GM21576 (cell line): ENCODE measurements around the gene RASL11B.
"Not testable (repeated sequence)": the region's sequence is repeated elsewhere in the genome, so short reads cannot be mapped to it uniquely, and the experiment has no call there.

ENCODE experiments used
- ATAC-seq: cut with Tn5 transposase; IDR thresholded peaks from one replicate; pipeline ENCODE4 v1.9.1; 2021; ENCODE audit warnings: mild to moderate bottlenecking, moderate library complexity; ENCODE audit not compliant: unreplicated experiment

The RASL11B gene, protein sequence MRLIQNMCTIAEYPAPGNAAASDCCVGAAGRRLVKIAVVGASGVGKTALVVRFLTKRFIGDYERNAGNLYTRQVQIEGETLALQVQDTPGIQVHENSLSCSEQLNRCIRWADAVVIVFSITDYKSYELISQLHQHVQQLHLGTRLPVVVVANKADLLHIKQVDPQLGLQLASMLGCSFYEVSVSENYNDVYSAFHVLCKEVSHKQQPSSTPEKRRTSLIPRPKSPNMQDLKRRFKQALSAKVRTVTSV

GRCh38 chr4:52861879-52862616, at the start of gene RASL11B:
Gene RASL11B, plus strand, starts transcription at chr4:52862317. Its CDS starts 191 bp downstream, at chr4:52862508.
- peak; percentile 99 for ATAC-seq

DNA sequence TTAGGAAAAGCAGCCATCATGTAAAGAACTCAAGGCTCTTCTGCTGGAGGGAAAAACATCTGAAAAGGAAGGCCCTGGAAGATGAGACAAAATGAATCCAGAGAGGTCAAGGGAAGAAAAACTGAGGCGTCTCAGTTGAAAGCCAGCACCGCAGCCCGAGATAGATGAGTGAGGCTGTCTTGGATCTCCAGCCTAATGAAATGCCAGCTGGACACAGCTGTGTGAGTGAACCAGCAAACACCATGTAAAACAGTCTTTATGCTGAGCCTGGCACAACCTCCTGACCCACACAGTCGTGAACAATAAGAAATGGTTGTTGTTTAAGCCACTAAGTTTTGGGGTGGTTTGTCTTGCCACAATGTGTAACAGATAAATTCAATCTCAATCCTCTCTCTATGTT, 48.6 kb upstream of the RASL11B start:
- no peak for ATAC-seq

DNA sequence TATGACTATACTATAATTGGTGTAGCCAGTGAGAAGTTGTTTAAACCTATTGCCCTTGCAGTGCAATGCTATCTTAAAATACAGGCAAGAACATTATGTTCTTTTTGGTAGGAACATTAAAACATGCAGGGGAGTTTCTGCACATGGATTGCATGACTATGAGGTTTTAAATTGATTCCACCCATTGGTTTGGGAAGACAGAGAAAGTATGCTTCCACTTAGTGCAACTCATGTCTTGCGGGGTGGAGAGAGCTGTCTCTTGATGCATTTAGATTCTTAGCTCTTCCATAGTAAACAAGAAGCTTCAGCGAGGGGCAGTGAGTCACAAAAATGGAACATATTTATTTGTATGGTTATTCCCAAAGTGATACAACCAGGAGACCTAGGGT, 39.5 kb upstream of the RASL11B start:
- ATAC-seq = no peak

DNA sequence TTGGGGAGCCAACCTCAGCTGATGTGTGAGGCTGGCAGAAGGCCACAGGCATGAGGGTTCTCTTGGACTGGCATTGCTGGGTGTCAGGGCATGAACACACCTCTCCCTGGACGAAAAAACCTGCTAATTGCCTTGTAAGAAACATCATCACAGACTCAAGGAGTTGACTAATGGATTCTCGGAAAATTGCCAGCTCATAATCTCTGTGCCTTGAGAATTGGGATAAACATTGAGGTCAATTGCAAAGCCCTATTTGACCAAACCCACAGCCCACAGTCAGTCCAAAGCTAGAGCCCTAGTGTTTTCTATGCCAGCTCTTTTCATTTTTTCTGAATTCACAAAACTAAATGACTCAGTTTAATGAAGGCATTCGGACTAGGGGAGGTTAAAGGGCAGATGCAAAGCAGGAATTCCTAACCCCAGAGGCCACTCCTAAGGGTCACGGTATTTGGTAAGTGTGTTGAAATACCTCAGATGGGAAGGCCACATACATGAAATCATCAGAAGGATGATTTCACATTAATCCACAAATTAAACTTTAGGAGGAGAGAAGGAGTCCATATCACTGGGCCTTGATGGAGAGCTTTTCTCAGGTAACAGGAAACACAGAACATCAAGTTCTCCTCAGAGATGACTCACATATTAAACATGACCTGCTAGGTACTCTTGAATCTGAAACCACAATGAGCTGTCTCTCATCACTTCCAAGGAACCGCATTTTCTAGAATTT, 39.0 kb upstream of the RASL11B start:
- ATAC-seq = no peak

DNA sequence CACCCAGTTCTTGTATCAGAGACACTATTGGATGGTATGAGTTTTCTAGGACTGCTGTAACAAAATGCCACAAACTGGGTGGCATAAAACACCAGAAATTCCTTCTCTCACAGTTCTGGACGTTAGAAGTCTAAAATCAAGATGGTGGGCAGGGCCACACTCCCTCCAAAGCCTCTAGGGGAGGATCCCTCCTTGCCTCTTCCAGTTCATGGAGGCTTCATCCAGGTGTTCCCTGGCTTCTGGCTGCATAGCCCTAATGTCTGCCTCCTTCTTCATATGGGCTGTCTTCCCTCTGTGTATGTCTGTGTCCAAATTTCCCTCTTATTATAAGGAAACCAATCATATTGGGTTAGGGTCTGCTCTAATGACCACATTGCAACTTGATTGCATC, 38.4 kb upstream of the RASL11B start:
- ATAC-seq = no peak

GRCh38 chr4:52824270-52824602, 37.9 kb upstream of the RASL11B start:
- ATAC-seq = no peak

DNA sequence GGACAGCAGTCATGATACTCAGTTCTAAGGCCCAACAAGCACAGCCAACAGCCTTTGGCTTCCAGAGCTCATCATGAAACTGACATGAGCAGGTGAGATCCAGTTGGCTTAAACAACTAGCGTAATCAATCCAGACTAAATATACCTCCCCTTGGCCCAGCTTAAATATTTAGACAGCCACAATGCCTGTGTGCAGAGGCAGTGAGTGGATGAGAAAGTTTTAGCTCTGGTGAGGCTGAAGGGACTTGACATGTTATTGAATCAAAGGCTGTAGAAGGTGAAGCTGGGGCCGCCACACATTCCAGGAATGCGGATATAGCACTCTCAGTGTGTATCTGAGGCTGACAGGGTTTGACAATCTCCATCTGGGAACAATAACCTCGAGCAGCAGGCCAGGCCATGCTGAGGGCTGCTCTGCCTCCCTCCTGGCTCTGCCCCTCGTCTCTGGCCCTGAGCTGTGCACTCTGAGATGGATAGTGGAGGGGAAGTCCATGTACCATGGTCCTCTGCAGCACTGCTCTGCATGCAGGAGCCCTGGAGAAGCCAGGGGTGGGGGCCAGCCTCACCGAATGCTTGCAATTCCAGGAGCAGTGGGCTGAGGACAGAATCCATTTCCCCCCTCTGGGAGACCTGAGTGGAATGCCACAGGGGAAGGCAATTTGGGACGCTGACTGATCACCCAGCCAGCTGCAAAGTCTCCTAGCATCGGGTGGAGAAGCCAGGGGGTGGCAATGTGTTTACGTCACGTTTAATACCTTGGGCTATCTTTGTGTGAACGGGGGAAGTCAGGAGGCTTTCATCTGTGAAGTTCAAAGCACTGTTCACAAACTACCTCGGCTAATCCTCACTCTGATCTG, 37.3 kb upstream of the RASL11B start:
- ATAC-seq = no peak

GRCh38 chr4:52825460-52826090, 36.5 kb upstream of the RASL11B start:
- no peak for ATAC-seq

GRCh38 chr4:52833941-52834525, 28.1 kb upstream of the RASL11B start:
- ATAC-seq = no peak

DNA sequence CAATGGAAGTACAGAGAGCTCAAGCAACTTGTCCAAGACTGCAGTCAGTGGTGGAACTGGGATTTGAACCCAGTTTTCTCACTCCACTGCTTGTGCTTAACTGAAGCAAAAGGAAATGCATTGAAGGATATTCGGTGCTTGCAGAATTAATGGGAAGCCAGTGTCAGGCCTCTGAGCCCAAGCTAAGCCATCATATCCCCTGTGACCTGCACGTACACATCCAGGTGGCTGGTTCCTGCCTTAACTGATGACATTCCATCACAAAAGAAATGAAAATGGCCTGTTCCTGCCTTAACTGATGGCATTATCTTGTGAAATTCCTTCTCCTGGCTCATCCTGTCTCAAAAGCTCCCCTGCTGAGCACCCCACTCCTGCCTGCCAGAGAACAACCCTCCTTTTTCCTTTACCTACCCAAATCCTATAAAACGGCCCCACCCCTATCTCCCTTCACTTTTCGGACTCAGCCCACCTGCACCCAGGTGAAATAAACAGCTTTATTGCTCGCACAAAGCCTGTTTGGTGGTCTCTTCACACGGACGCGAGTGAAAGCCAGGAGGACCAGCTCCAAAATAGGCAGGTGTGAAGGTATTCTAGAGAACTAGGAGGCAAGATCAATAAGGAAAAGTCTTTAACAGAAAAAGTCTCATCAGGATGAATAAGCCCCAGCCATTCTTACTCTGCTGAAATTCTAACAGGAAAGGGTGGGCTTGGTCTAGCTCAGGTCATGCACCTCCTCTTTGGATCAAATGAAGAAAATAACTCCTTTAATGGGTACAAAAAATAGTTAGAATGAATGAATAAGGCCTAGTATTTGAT, 27.3 kb upstream of the RASL11B start:
- ATAC-seq = not testable (repeated sequence)

DNA sequence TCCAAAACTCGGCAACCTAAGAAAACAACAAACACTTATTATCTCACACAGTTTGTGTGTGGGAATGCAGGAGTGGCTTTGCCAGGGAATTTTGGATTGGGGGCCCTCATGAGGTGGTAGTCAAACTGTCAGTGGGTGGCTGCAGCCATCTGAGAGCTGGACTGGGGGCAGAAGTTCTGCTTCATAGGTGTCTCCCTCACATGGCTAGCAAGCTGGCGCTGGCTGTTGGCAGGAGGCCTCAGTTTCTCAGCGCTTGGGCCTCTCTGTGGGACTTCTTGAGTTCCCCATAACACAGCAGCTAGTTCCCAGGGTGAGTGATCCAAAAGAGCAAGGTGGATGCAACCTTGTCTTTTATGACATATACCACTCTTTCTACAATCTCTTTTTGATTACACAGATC, 26.0 kb upstream of the RASL11B start:
- ATAC-seq = no peak

- ATAC-seq = no peak
Observed at GRCh38 chr4:52836678-52837077, 25.4 kb upstream of the RASL11B start.

GRCh38 chr4:52837716-52838558, 24.2 kb upstream of the RASL11B start:
- ATAC-seq = no peak

DNA sequence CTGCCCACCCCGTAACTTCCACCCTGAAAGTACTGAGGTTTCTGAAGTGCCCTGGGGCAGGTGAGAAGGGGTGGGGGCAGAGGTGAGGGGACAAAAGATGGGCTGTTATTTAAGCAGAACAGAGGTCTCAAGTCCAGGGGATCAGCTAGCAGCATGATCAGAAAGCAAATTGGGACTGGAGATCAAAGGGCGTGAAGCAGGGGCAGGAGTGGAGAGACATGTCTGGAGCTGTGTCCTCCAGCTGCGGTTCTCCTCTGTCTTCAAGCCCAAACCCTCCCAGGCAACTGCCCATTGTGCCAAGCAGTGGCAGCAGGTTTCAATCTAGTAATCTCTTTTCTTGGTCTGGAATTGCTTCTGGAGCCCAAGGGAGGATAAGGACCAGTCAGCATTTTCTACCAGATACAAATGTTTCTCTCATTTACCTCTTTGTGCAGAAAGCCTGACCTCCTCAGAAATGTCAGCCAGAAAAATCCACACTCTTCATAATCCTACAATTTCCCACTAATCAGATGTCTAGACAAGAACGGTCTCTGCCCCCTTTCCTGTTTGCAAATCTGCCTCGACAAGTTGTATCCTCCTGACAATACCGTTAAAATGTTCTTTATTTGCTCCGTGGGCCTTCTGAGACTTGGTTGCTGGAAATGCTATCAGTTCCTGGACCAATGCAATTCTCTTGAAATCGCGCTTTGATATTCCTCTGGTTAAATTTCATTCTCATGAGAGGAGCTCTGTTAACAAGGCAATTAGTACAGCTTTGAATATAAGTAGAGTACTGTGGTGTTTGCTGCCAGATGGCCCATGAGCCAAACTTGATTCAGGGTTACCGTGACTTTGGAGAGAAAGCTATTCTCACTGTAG, 23.2 kb upstream of the RASL11B start:
- no peak for ATAC-seq

- ATAC-seq = no peak
Observed at GRCh38 chr4:52840531-52841370, 21.4 kb upstream of the RASL11B start.

- ATAC-seq = no peak
Observed at GRCh38 chr4:52841682-52842456, 20.2 kb upstream of the RASL11B start.
